ENCODE results near the gene CAMK1D.

DNA sequence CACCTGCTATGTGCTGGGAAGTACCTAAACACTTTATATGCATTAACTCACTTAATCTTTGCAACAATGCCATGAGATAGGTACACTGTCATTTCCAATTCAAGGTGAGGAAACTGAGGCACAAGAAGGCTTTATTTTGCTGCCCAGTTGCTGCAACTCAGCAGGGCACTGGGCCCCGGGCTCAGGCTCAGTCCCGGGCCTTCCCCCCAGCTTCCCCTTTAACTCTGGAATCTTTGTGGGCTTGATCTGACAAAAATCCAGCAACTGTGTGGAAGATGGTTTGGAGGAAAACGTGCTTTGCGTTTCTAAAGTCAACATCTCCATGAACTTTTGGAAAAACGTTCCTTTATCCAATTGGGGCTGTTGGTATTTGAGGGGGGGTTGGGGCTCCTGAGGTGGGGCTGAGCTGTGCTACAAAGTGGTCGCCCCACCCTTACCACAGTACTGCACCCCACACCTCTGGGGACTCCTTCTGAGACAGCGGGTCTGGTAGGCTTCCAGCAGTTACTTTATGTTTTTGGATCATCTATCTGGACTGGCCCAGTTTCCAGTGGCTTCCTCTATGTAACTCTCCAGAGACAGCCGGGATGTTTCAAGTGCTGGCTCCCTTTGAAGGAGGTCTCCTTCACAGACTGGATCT is 40.5 kb upstream of the CAMK1D start:
- TF ChIP-seq, protein P1, sequence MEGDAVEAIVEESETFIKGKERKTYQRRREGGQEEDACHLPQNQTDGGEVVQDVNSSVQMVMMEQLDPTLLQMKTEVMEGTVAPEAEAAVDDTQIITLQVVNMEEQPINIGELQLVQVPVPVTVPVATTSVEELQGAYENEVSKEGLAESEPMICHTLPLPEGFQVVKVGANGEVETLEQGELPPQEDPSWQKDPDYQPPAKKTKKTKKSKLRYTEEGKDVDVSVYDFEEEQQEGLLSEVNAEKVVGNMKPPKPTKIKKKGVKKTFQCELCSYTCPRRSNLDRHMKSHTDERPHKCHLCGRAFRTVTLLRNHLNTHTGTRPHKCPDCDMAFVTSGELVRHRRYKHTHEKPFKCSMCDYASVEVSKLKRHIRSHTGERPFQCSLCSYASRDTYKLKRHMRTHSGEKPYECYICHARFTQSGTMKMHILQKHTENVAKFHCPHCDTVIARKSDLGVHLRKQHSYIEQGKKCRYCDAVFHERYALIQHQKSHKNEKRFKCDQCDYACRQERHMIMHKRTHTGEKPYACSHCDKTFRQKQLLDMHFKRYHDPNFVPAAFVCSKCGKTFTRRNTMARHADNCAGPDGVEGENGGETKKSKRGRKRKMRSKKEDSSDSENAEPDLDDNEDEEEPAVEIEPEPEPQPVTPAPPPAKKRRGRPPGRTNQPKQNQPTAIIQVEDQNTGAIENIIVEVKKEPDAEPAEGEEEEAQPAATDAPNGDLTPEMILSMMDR (IDR thresholded peaks at IDR 0.05) = no peak
- no peak for TF ChIP-seq JUN (CRISPR knock-in tag; IDR thresholded peaks at IDR 0.05)
- no peak for TF ChIP-seq CREM (CRISPR knock-in tag; IDR thresholded peaks at IDR 0.05)
- TF ChIP-seq, protein P2, sequence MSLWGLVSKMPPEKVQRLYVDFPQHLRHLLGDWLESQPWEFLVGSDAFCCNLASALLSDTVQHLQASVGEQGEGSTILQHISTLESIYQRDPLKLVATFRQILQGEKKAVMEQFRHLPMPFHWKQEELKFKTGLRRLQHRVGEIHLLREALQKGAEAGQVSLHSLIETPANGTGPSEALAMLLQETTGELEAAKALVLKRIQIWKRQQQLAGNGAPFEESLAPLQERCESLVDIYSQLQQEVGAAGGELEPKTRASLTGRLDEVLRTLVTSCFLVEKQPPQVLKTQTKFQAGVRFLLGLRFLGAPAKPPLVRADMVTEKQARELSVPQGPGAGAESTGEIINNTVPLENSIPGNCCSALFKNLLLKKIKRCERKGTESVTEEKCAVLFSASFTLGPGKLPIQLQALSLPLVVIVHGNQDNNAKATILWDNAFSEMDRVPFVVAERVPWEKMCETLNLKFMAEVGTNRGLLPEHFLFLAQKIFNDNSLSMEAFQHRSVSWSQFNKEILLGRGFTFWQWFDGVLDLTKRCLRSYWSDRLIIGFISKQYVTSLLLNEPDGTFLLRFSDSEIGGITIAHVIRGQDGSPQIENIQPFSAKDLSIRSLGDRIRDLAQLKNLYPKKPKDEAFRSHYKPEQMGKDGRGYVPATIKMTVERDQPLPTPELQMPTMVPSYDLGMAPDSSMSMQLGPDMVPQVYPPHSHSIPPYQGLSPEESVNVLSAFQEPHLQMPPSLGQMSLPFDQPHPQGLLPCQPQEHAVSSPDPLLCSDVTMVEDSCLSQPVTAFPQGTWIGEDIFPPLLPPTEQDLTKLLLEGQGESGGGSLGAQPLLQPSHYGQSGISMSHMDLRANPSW (CRISPR knock-in tag; conservative IDR thresholded peaks at IDR 0.05; ENCODE audit: low read depth) = no peak
- no peak for TF ChIP-seq CREB1 (CRISPR knock-in tag; IDR thresholded peaks at IDR 0.05)
- no peak for TF ChIP-seq MXD4 (CRISPR knock-in tag; IDR thresholded peaks at IDR 0.05; ENCODE audit: borderline replicate concordance)
- TF ChIP-seq, protein P3, sequence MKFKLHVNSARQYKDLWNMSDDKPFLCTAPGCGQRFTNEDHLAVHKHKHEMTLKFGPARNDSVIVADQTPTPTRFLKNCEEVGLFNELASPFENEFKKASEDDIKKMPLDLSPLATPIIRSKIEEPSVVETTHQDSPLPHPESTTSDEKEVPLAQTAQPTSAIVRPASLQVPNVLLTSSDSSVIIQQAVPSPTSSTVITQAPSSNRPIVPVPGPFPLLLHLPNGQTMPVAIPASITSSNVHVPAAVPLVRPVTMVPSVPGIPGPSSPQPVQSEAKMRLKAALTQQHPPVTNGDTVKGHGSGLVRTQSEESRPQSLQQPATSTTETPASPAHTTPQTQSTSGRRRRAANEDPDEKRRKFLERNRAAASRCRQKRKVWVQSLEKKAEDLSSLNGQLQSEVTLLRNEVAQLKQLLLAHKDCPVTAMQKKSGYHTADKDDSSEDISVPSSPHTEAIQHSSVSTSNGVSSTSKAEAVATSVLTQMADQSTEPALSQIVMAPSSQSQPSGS (CRISPR knock-in tag; IDR thresholded peaks at IDR 0.05; ENCODE audit: borderline replicate concordance, low read depth) = no peak
- TF ChIP-seq GABPB1 (CRISPR knock-in tag; IDR thresholded peaks at IDR 0.05) = no peak
- TF ChIP-seq SP1 (CRISPR knock-in tag; conservative IDR thresholded peaks at IDR 0.05) = no peak
- TF ChIP-seq, protein P4, sequence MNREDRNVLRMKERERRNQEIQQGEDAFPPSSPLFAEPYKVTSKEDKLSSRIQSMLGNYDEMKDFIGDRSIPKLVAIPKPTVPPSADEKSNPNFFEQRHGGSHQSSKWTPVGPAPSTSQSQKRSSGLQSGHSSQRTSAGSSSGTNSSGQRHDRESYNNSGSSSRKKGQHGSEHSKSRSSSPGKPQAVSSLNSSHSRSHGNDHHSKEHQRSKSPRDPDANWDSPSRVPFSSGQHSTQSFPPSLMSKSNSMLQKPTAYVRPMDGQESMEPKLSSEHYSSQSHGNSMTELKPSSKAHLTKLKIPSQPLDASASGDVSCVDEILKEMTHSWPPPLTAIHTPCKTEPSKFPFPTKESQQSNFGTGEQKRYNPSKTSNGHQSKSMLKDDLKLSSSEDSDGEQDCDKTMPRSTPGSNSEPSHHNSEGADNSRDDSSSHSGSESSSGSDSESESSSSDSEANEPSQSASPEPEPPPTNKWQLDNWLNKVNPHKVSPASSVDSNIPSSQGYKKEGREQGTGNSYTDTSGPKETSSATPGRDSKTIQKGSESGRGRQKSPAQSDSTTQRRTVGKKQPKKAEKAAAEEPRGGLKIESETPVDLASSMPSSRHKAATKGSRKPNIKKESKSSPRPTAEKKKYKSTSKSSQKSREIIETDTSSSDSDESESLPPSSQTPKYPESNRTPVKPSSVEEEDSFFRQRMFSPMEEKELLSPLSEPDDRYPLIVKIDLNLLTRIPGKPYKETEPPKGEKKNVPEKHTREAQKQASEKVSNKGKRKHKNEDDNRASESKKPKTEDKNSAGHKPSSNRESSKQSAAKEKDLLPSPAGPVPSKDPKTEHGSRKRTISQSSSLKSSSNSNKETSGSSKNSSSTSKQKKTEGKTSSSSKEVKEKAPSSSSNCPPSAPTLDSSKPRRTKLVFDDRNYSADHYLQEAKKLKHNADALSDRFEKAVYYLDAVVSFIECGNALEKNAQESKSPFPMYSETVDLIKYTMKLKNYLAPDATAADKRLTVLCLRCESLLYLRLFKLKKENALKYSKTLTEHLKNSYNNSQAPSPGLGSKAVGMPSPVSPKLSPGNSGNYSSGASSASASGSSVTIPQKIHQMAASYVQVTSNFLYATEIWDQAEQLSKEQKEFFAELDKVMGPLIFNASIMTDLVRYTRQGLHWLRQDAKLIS (CRISPR knock-in tag; IDR thresholded peaks at IDR 0.05; ENCODE audit: borderline replicate concordance) = no peak
- TF ChIP-seq, protein P5, sequence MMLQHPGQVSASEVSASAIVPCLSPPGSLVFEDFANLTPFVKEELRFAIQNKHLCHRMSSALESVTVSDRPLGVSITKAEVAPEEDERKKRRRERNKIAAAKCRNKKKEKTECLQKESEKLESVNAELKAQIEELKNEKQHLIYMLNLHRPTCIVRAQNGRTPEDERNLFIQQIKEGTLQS (CRISPR knock-in tag; conservative IDR thresholded peaks at IDR 0.05) = no peak
- TF ChIP-seq, protein P6, sequence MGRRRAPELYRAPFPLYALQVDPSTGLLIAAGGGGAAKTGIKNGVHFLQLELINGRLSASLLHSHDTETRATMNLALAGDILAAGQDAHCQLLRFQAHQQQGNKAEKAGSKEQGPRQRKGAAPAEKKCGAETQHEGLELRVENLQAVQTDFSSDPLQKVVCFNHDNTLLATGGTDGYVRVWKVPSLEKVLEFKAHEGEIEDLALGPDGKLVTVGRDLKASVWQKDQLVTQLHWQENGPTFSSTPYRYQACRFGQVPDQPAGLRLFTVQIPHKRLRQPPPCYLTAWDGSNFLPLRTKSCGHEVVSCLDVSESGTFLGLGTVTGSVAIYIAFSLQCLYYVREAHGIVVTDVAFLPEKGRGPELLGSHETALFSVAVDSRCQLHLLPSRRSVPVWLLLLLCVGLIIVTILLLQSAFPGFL (CRISPR knock-in tag; IDR thresholded peaks at IDR 0.05; ENCODE audit: borderline replicate concordance) = no peak
- TF ChIP-seq, protein P7, sequence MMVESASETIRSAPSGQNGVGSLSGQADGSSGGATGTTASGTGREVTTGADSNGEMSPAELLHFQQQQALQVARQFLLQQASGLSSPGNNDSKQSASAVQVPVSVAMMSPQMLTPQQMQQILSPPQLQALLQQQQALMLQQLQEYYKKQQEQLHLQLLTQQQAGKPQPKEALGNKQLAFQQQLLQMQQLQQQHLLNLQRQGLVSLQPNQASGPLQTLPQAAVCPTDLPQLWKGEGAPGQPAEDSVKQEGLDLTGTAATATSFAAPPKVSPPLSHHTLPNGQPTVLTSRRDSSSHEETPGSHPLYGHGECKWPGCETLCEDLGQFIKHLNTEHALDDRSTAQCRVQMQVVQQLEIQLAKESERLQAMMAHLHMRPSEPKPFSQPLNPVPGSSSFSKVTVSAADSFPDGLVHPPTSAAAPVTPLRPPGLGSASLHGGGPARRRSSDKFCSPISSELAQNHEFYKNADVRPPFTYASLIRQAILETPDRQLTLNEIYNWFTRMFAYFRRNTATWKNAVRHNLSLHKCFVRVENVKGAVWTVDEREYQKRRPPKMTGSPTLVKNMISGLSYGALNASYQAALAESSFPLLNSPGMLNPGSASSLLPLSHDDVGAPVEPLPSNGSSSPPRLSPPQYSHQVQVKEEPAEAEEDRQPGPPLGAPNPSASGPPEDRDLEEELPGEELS (CRISPR knock-in tag; IDR thresholded peaks at IDR 0.05) = no peak
- no peak for TF ChIP-seq NR2C2 (CRISPR knock-in tag; IDR thresholded peaks at IDR 0.05)

Measured in WTC11 (cell line).